HG03095 (cell line): Measurements from ENCODE around the gene WRAP73.

Experiments
- ATAC-seq: cut with Tn5 transposase; IDR thresholded peaks from one replicate; pipeline ENCODE4 v1.9.1; 2021; ENCODE audit warnings: moderate library complexity; ENCODE audit not compliant: unreplicated experiment

WRAP73 gene

DNA sequence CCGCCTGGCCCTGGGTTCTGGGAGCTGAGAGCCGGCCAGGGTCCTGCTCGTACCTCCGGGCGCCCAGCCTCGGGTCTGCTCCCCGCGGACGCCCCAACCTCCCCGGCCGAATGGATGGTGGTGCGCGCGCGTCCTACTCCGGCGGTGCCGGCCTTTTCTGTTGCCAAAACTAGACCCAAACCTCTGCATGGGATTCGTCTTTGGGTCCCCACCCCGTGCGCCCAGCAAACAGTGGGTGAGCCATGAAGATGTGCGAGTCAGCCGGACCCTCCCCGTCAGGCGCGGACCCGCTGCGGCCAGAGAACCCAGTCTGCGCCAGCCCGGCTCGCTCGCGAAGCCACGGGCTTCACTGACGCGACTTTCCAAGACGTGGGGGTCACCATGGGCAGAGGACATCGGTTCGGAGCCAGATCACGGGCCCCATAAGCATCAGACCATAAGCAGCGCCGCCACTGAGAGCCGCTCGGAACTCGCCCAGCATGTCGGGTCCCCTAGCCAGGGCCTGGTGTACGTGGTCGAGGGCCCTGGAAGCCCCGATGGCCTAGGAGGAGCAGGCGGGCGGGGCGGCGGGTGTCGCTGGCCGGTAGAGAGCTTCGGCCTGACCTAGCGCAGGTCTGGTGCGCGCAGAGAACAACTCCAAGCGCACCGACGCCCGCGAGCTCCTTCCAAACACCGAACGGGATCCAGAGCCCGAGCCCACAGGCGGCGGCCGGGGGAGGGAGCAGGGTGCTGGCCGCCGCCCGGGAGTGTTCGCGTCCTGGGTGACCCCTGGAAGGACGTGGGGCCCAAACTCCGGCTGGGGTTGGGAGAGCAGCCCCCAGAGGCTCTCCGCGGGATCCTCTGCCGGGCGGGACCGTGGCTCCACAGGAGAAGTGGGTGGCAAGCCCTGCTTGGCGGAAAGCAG, 1.4 kb upstream of the WRAP73 start:
- no peak for ATAC-seq

DNA sequence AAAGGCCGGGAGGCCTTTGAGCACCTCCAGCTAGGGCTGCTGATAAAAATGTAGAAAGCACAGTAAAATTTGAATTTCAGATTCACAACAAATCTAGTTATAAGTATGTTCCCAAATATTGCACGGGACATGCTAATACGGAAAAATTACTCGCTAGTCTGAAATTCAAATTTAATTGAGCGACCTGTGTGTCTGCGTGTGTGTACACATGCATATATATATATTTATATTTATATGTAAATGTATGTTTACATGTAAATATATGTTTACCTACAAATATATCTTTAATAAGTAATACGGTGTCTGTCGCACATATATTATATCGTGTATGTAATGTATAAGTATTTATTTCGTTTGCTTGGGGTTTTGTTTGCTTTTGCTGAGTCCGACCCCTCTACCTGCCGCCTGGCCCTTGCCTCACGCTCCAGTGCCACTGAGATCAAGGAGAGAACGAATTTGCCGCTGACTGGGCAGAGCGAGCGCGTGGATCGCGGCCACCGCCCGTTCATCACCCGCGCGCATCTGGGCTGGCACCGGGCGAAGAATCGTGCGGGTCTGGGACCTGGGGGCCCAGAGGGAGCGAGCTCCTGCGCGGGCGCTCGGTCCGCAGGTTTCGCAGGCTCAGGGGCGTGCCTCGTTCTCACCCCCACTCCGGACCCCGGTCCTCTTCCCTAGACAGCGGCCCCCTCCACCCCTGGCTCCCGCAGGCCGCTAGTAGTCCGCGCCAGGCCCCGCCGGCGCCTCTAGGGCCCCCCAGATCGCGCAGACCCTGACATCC, 534 bp upstream of the WRAP73 start:
- no peak for ATAC-seq

DNA sequence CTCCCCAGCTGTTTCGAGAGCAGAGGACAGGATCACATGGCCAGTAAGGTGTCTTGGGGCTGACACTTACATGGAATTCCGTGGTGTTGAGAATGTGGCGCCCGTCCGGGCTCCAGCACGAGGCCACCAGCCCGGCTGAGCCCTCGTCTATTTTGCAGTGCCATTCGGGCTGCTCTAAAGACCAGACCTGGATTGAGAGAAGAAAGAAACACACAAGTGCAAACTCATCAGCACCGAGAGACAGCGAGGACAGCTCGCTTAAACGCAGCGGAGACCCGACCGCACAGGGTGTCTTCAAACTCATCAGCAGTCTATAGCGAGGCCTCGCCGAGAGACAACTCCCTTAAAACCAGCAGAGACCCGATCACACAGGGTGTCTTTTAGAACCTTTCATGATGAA, 3.3 kb downstream of the WRAP73 start:
- ATAC-seq: no peak

DNA sequence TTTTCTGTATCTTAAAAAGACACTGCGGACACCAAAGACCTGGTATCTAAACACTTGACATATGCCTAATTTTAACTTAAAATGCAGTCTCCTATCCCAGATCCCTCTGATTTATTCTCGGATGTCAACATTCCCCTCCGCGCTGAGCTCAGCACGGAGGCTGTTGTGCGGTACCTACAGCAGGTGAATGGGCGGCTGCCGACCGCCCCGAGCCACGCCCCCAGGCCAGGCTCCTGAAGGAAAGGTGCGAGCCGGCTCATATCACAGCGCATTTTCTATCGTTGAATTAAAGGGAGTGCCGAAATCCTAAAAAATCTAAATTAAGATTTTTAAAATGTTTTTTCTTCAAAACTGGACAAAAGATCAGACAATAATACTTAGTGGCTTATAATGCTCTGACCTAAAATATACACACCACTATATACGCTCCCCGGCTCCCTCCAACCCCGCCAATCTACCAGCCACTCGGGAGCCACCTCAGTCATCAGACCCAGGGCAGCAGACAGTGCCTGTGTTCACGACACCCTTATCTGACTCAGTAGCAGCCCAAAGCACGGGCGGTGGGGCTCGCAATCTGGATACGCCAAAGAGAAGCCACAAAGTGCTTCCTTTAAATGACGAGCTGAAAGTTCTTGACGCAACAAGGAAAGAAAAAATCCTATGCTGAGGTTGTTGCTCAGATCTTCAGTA, 4.1 kb downstream of the WRAP73 start:
- no peak for ATAC-seq

DNA sequence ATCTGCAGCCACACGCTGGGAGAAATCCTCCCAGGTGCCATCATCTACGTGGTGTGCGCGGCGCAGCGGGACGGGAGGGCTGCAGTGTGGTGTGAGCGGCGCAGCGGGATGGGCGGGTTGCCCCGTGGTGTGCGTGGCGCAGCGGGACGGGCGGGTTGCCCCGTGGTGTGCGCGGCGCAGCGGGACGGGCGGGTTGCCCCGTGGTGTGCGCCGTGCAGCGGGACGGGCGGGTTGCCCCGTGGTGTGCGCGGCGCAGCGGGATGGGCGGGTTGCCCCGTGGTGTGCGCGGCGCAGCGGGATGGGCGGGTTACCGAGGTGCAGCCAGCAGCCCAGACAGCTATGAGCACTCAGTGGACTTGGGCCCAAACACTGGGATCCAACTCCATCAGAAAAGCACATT, 4.7 kb downstream of the WRAP73 start:
- no peak for ATAC-seq

DNA sequence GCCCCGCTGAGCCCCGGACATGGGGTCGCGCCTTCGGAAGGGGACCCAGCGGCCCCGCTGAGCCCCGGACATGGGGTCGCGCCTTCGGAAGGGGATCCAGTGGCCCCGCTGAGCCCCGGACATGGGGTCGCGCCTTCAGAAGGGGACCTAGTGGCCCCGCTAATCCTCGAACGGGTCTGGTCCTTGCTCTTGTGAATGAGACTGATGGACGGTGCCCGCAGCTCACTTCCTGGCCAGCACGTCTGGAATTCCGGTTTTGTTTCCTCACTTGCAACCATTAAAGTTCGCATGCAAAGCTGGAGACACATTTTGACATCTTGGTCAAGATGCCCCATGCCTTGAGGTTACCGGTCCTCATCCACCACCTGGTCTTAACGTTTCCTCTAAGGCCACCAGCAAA, 5.6 kb downstream of the WRAP73 start:
- no peak for ATAC-seq

DNA sequence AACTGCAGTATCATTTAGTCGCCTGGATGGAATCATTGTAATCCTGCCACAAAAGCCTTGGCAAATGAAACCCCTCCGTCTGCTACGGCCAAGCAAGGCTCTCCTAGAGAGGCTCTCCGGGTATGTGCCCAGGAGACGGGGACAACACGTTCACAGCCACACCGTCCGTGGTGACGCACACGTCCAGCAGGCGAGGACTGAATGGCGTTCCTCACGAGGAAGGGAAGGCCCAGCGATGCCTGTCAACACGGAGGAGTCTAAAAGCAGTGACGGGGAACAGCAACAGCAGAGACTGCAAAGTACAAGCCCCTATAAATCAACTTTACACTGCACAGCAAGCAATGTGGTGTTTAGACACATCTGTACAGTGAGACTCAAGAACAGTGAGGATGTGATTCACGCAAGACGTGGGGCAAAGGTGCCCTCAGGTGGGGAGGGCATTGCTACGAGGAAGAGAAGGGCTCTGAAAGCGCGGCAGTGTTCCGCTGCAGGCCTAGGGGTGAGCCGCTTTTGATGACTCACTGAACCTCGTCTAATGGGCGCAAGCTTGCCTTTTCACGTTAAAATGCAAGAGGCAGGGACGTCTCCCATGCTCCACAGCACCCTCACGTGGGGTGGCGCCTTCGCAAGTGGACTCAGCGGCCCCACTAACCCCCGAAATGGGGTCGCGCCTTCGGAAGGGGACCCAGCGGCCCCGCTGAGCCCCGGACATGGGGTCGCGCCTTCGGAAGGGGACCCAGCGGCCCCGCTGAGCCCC, 6.8 kb downstream of the WRAP73 start:
- ATAC-seq: no peak

DNA sequence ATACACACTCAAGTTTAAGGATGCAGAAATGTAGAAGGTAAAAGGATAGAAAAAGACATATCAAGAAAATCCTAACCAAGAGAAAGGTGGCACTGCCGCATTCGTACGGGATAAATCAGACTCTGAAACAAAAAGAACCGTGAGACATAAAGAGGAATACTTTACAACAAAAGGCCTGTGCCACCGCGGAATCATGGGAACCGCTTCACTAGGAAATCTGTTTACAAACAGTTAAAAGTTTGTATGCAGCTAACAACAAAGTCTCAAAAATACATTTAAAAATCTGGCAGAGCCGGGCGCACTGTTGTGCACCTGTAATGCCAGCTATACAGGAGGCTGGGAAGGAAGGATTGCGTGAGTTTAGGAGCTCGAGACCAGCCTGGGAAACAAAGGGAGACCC, 8.1 kb downstream of the WRAP73 start:
- ATAC-seq: no peak

DNA sequence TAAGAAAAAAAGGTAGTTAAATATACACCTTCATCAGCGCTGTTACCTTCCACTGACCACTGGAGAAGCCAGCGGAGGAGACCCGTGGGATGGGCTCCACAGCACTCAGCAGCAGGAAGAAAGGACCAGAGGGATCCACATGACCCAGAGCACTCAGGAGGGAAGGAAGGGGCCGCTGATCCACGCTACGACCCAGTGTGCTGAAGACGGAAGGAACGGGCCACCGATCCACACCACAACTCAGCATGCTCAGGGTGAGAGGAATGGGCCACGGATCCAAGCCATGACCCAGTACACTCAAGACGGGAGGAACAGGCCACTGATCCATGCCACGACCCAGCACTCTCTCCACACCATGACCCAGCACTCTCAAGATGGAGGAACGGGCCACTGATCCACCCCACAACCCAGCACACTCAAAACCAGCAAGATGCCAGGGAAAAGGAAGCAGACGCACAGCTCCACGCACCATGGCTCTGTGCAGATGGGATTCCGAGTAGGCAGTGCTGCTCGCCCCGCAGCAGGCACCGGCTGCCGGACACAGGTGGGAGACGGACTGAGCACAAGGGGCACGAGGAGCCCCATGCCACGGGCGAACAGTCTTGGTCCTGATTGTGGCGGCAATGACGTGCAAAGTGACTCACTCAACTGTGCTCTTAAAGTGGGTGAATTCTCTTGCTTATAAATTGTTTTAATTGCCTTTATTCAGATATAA, 8.7 kb downstream of the WRAP73 start:
- no peak for ATAC-seq

DNA sequence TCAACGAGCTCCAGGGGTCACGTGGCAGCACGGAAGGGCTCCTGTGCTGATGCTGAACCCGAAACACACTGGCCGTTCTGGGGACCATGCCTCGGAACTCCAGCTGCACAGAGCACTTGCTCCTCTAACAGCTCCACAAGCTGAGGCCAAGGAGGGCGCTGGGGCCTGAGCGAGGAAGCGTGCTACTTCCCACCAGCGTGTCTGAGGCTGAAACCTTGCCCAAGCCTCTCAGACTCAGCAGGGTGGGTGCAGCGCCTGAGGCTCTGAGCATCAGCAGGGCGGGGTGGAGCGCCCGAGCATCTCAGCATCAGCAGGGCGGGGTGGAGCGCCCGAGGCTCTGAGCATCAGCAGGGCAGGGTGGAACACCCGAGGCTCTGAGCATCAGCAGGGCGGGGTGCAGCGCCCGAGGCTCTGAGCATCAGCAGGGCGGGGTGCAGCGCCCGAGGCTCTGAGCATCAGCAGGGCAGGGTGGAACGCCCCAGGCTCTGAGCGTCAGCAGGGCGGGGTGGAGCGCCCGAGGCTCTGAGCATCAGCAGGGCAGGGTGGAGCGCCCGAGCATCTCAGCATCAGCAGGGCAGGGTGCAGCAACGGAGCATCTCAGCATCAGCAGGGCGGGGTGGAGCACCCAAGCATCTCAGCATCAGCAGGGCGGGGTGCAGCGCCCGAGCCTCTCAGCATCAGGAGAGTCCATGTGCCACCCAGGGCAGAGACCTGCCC, 9.6 kb downstream of the WRAP73 start:
- no peak for ATAC-seq

DNA sequence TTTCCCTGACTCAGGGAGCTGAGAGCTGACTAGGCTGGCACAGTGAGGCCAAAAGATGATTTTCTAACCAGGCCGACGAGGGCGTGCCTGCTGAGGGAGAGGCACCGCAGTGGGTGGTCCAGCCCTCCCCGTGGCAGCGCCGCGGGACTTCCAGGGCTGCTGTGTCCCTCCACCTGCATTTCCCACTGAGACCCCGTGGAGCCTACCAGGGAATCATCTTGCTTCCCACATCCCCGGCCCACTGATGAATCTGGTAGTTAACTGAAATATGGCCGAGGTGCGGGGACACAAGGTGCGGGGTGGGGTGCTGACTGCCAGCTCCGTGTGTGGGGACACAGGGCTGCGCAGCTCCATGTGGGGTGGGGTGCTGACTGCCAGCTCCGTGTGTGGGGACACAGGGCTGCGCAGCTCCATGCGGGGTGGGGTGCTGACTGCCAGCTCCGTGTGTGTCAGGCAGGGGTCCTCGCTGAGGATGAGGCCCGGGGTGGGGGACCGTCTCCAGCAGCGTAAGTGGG, 10.4 kb downstream of the WRAP73 start:
- no peak for ATAC-seq

DNA sequence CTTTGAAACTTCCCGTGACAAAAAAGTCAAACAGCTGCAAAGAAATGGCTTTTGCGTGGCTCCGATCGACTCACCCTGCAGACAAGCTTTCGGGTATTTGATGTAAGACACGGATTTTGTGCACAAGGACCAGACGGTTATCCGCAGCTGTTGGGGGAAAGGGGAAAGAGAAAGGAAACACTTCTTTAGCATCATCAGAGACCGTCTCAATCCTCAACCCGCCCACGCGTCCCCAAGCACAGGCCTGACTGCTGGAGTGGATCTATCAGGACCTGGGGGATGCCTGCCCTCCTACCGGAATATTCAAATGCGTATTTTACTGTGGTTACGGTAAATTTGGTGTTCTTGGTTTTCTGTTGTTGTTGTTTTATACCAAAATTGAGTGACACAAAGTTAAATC, 11.2 kb downstream of the WRAP73 start:
- ATAC-seq: no peak

DNA sequence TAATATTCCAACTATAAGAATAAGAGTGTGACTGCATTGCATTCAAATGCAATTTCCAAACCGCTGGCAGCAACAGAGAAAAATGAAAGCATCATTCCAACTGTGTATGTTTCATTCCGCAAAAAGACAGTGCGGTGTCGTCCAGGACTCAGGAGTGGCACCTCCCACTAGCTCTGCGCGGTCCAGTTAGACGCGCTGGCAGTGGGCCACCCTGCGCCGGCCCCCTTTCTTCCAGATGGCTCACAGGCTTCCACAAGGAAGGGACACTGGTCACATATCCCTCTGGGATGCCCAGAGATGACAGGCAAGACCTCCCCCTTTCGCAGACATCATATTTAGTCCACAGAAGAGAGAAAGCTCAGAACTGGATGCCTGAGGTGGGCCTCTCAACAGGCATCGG, 11.9 kb downstream of the WRAP73 start:
- ATAC-seq: no peak

DNA sequence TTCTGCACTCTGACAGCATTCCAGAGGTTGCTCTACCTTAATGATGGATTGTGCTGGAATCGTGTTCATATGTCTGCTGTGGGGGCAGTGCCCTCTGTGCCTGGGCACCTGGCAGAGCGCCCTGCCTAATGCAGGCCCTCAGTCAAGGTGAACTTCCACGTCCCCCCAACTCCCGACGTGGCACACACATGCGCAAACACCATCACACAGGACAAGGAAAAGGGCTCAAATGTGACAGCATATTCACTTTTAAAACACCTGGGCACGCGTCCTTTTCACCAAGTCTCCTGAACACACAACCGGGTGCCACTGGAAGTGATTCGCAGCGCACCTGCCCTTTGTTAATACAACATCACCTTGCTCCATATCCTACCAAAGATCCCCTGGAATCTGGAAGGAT, 13.4 kb downstream of the WRAP73 start:
- ATAC-seq: no peak

DNA sequence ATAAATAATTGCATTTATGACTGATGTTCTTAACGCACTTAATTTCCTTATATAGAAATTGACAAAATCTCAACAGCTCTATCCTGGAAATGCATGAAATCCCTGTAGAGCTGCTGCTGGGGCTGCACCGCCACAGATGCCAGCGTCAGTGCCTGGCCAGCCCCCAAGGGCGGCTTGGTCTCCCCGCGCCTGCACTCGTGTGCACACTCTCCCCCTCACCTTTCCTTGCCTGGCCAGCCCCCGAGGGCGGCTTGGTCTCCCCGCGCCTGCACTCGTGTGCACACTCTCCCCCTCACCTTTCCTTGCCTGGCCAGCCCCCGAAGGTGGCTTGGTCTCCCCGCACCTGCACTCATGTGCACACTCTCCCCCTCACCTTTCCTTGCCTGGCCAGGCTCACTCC, 13.8 kb downstream of the WRAP73 start:
- no peak for ATAC-seq

DNA sequence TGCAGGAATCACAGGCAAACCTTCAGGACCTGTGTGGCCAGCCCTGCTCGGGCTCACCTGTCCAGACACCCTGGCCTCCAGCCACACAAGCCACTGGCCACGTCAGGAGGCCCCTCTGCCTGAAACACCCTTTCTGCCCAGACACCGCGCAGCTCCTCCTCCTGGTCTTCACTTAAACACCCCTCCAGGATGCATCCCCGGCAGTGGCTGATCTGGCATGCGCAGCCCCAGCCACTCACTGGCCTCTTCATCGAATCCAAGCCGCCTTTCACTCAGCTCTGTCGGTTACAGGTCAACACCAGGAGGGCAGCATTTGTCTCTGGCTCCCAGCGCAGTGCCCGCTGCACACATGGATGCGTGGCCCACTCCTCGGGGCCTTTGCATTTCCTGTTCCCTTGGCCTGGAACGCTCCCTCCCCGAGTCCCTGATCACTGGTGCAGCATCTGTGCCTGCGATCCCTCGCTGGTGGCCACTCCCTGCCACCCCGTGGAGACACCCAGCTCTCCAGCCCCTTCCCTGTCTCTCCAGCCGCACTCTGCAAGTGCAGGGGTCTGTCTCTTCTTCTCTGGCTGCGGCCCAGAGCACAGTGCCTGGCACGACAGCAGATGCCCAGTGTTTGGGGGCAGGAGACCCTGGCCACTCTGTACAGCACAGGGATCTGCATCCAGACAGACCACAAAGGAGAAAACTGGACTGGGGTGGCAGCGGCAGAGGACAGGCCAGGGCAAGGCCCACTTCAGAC, 15.7 kb downstream of the WRAP73 start:
- no peak for ATAC-seq

DNA sequence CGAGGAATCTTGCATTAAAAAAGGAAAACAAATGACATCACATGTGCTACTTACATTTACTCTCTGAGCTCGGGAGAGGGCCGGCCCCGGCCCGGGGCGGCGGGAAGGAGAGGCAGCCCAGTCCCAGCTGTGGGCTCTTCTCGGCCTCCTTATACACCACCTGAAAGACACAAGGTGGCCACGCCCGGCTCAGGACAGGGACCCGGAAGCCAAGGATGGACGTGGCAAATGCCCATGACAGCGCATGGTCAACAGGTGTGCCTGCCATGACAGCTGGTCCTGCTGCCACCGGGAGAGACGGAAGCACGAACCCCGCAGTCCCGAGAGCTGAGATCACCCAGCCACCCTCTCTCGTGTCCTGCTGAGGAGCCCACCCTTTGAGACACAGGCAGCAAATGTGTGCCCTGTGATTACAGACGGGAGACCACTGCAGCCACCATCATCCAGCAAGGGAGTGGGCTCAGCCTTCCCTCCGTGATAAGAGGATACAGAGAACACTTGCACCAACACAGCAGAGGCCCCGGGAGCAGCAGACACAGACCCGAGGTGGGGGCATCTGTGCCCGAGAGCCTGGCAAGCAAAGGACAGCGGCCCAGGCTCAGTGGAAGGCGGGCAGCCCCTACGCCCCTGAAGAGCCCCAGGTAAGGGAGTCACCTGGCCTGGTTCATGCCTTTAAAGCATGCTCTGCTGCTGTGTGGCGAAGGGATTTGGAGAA, 16.4 kb downstream of the WRAP73 start:
- no peak for ATAC-seq

DNA sequence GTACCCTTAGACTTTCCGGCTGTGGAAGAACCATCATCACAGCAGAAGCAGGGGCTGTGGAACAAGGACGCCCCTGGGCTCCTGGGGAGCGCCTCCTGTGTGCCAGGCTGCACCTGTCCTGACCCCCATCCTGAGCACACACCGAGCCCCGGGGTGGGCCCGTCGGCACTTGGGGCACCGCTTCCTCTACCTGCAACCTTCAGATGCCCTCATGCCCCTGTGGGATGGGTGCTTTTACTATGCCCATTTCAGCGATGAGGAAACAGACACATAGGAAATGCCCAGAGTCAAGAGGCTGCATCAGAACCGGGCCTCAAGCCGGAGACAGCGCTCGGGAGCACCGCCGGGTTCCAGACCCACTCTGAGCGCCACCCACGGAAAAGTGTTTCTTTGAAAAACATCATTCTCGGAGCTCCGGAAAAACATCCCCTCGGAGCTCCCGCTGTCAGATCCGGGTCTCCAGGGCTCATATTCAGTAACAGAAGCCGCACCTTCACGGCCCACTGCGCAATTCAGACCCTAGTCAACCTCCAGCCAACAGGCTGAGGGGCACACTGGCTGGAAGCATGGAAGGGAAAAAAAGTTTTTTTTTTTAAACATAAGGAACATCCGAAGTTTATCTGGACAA, 17.1 kb downstream of the WRAP73 start:
- ATAC-seq: no peak
